NCI-H1436 (cell line): ENCODE measurements around the gene TRPC1.
"Not testable (repeated sequence)": the region's sequence is repeated elsewhere in the genome, so short reads cannot be mapped to it uniquely, and the experiment has no call there.

Experiments used
- DNase-seq: peaks from one replicate; lab custom pipeline; 2025; lab: John Stamatoyannopoulos, UW

Gene TRPC1

DNA sequence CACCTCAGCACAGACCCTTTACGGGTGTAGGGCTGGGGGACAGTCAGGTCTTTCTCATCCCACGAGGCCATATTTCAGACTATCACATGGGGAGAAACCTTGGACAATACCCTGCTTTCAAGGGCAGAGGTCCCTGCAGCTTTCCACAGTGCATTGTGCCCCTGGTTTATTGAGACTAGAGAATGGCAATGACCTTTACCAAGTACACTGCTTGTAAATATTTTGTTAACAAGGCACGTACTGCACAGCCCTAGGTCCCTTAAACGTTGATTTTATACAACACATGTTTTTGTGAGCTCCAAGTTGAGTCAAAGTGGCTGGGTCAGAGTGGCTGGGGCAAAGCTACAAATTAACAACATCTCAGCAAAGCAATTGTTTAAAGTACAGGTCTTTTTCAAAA is 28.8 kb downstream of the TRPC1 start:
- DNase-seq, result not testable (repeated sequence)

DNA sequence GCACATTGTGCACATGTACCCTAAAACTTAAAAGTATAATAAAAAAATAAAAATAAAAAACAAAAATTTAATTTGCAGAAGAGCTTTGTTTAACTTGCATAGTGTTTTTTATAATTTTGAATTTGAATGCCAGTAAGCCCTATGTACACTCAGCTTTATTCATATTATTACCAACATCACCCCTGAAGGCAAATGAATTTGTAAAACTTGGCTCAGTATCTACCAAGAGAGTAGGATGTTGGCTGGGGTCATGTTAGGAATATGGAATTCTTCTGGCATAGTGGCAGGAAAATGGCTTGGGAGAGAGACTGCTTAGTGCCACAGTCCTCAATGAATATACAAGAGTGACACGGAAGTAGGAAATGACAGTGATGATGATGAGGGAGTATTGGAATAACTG is 30.7 kb downstream of the TRPC1 start:
- no peak for DNase-seq

DNA sequence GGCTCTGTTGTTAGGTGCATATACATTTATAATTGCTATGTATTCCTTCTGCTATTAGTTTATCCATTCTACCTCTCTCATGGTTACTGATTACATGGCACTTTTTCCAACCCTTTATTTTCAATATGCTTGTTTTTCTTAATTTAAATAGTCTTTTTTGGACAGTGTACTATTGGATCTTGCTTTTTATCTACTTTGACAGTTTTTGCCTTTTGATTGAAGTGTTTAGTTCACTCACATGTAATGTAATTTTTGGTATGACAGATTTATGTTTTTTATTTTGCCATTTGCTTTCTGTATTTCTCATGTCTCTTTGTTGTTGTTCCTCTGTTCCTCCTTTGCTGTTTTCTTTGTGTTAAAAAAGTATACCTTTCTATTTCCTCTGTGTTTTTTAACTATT is 44.5 kb downstream of the TRPC1 start:
- DNase-seq, result no peak

DNA sequence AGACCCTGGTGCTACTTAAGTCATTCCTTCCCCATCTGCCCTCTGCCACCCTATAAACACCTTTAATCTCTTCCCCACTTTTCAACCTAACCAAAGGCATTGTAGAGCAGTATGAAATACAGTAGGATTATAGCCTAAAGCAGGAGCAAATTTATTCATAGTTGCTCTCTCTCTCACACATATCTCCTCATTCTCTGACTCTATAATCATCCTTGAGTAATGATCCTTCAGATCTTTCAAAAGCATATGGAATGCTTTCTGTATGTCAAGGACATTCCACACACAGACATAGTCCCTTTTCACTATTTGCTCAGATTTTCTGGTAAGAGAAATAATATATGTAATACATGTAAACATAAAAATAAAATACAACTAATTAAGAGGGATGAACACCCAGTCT is 54.1 kb downstream of the TRPC1 start:
- DNase-seq, result no peak

DNA sequence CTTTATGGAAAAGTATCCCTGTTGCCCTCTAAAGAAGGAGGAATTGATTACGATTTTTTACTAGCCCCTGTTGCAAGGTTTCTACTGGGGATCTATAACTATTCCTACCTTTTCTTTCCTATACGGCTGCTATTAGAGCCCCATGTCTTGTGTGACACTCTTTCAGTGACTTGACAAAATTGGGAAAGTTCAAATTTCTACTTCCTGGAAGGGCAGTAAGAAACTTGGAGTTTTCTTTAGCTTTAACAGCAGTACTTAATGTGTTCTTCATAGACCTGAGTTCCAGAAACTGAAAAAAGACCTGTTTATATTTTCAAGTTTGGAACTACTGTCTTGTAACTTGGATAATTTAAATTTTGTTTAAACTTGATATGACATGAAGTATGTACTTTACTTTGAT is 54.7 kb downstream of the TRPC1 start:
- no peak for DNase-seq

DNA sequence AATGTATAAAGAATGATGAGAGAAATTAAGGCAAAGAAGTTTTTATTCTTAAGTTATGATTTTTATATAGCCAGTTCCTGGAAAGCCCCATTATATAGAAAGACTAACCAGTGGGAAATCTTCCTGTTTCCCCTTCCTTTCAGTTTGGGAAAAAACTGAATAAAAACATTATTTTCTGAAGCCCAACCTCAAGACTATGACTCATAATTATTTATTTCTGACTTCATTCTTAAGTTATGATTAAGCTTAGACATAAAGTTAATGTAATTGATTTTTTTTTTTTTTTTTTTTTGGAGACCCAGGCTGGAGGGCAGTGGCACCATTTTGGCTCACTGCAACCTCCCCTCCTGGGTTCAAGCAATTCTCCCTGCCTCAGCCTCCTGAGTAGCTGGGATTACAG is 55.8 kb downstream of the TRPC1 start:
- no peak for DNase-seq

DNA sequence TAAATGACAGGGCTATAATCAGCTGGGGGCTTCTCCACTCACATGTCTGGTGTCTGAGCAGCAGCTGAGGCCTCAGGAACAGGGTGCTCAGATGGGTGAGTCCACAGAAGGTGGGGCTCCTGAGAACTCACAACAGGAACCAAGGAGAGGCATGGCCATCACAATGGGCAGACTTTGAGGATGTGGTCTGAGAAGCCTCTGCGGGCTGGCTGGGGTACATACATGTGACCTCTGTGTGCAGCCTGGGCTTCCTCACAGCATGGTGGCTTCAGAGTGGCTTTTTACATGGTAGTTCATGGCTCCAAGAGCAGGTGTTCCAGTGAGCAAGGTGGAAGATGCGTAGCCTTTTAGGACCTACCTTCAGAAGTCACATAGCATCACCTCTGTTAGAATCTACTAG is 58.8 kb downstream of the TRPC1 start:
- no peak for DNase-seq

DNA sequence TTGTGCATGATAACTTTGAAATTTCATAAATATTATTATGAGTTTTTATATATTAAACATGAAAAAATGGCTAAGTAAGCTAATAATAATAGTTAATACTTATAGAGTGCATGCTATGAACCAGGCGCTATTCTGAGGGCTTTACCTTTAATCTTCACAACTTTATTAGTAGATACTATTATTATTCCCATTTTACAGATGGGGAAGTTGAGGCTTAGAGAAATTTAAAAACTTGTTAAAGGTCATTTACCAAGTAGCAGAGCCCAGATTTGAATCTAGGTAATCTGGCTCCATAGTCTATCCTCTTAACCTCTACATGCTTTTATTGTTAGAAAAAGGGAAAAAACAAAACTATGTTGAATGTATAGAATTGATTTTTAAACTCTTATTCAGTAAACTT is 60.4 kb downstream of the TRPC1 start:
- DNase-seq, result no peak

DNA sequence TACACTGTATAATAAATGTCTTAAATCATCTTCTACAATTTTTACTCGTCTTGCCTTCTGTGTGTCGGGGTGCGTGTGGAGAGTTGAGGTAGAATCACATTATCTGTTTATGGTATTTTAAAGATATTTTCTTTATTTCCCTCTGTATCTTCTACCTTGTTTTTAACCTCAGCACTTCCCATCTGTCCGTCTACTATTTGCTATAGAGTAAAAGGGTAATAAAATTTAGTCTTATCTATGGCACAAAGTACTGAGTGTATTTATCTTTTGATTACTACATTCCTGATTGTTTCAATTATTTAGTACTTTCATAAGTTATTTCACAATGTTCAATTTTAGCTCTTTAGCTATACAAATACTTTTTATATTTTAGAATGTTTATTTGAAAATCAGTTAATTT is 62.2 kb downstream of the TRPC1 start:
- DNase-seq, result no peak

DNA sequence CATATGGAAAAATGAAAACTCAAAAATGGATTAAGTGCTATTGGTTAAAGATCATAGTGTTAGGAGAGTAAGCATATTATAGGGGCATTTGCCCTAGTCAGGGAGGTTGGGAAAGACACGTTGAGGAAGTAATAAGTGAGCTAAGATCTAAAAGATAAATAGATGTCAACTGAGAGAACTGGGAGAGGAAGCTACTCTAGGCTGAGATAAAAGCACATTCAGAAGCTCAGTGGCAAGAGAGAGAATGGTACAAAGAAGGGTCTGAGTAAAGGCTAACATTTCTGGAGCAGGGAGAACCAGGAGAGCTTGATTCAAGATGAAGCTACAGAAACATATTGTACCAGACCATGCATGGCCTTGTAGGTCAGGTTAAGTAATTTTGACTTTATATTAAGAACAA is 63.9 kb downstream of the TRPC1 start:
- no peak for DNase-seq

DNA sequence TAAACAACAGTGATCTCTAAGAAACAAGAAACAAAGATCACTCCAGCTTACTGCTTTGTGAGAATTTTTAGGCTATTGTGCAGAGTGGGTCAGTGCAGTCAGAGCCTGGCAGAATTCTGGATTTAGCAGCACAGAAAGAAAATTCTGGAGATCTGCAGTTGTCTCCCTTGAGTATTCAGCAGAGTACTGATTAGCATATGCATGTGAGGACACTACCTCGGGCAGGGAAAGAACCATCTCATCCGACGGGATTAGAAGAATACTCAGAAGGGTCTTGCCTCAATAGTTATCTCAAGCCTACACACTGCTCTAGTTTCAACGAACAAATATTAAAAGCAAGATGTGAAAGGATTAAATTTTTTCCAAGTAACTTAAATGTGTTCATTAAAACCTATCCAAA is 70.7 kb downstream of the TRPC1 start:
- DNase-seq, result no peak

DNA sequence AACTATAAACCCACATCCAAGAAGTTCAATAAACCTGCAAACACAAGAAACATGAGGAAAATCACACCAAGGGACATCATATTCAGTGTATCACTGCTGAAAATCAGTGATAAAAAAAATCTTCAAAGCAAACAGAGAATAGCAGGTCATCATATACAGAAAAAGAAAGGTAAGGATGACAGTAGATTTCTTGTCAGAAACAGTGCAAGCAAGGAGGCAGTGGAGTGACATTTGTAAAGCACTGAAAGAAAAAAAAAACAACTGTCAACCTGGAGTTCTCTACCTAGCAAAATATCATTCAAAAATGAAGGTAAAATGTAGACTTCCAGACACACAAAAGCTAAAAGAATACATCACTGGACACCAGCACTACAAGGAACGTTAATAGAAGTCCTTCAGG is 71.5 kb downstream of the TRPC1 start:
- DNase-seq, result no peak

DNA sequence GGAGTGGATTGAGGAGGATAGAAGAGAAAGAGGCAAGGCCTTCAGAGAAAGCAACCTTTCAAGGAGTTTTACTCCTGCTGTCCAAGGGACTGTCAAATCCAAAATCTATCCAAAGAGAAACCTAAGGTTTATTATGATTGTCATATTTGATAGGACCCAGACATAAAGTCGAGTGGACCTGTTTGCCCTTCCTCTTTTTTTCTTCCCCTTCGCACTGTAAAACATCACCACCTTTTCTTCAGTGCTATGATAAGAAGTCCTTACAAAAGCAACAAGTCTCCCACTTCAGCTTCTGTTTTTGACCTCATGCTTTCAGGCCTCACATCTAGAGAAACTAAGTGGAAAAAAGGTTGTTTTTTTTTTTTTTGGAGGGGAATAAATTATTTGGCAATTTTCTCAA is 73.0 kb downstream of the TRPC1 start:
- no peak for DNase-seq

DNA sequence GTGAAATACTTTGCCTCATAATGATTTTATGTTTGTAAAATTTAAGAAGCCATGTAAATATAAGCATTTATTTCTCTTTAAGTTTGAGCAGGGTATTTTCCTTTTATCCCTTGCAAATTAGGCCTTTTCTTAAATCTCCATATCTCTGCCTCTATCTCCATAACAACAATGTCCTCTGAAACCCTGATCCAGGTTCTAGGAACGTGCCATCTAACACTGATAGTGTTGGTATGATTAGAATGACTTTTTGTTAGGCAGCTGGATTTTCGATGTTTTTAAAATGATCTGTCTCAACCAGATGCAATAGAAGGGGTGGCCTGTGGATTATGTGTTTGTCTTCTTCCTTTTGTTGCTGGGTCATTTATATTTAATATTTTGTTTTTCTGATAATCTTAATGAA is 77.9 kb downstream of the TRPC1 start:
- no peak for DNase-seq

DNA sequence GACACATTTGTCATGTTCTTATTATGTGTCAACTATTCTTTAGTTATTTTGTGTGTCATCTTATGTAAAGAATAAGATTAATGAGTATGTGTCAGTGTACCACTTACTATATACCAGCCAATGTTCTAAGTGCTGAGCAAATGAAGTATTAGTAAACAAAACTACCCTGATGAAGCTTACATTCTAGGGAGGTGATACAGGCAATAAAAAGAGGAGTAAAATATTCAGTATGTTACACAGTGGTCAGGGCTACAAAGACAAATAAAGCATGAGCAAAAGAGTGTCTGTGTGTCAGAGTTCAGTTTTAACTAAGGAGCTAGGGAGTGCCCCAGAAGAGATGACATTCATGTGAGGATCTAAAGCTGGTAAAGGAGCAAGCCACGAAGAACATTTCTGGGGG is 79.1 kb downstream of the TRPC1 start:
- DNase-seq, result no peak

DNA sequence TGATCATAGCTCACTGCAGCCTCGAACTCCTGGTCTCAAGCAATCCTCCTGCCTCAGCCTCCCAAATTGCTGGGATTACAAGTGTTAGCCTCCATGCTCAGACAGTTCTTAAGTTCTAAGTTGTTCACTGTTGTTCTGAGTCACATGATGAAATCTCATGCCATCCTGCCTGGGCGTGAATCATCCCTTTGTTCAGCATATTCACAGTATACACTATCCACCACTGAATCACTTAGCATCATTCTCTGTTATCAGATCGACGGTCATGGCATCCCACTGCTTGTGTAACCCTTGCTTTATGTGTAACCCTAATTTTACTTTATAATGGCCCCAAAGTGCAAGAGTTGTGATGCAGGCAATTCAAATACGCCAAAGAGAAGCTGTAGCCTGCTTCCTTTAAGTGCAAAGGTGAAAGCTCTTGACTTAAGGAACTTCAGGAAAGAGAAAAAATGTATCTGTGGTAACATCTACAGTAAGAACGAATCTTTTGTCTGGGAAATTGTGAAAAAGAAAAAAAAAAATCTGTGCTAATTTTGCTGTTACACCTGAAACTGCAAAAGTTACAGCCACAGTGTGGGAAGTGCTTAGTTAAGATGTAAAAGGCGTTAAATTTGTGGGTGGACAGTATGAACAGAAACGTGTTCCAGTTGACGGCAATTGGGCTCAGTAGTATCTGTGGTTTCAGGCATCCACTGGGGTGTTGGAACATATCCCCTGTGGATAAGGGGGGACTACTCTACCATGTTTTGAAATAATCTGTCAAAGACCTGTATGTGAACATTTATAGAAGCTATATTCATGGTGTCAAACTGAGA is 84.5 kb downstream of the TRPC1 start:
- DNase-seq, result no peak

DNA sequence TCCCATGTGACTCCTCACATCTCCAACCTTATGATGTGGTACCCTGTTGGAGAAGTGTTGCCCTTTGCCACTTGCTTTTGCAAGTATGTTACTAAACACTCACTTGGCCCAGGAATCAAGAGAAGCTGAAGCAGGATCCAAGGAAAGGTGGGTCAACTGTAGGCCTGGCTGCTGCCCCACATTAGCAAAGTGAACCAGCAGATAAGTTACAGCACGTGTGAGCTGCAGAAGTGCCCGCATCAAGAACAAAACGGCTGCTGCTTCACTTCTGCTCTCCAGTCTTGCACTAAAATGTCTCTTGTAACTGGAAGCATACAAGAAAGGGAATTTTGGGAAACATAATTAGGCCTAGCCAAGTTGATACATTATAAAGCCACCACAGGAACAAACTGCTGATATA is 85.4 kb downstream of the TRPC1 start:
- no peak for DNase-seq

DNA sequence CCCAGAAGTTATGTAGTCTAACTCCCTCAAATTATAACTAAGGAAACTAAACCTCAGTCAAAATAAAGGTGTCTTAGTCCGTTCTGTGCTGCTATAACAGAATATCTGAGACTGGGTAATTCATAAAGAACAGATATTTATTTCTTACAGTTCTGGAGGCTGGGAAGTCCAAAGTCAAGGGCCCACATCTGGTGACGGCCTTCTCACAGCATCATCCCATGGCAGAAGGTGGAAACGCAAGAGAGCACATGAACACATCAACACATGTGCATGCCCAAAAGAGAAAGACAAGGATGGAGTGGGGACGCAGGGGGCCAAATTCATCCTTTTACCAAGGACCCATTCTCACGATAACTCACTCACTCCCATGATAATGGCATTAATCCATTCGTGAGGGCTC is 92.0 kb downstream of the TRPC1 start:
- no peak for DNase-seq

DNA sequence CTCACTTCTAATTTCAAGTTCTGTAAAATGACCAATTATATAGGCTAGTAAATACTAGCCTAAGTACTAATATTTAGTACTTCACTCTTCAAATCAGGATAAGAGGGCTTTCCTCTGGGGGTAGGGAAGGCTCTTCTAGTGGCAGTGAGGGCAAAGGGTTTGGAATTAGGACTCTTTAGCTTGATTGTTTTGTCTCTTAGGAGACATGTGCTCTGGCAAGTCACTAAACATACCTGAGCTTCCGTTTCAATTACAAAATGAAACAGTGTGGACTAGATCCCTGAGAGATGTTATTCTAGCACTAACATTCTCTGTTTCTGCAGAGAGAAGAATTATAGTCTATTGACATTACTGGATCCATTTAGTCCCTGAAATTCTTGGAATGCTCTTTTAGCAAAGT is 93.5 kb downstream of the TRPC1 start:
- DNase-seq, result no peak

DNA sequence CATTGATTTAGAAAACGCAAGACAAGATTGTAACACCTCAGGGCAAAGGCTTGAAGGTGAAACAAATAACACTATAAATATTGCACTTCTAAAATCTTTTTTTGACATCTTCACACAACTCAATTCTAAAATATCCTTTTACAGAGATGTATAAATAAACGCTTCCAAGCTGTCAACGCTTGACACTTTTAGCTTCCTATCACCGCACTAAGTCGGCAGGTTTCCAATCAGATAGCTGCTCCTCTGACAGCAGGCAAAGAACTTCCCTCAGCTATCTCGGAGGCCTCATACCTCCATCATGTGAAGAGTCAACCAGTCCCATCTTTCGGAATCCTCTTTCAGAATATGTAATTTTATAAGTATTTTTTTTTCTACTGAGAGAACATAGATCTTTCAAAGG is 94.1 kb downstream of the TRPC1 start:
- DNase-seq, result no peak

DNA sequence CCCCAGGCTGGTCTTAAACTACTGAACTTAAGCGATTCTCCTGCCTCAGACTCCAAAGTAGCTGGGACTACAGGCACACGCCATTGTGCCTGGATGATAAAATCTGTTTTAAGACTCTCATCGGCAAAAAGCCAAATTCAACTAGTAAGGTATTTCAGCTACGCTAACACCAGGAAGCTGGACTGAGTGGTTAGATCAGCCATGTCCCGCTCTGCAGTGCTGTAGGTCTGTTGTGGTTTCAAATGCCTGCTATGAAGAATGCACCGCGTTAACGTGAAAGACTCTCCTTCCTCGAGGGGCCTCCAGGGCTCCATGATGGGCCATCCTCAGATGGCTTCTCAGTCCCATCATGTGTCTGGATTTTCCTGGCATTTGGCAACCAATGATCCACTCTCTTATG is 94.8 kb downstream of the TRPC1 start:
- no peak for DNase-seq

DNA sequence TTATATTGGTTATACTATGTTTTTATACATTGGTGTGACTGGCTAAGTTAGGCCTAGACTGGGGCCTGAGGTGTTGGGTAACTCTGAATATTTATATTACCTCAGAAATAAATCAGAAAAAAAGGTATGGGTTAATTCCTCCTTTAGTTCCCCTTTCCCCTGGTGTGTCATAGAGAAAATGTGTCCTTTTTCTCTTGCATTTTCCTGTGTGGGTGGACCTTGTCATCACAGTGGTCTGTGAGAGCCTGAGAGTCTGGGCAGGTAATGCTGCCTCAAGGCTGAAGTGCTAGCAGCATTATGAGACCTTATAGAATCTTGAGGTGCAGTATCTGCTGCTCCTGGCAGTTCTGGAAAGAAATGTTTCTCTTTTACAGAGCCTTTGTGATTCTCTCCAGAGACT is 95.3 kb downstream of the TRPC1 start:
- DNase-seq, result no peak

DNA sequence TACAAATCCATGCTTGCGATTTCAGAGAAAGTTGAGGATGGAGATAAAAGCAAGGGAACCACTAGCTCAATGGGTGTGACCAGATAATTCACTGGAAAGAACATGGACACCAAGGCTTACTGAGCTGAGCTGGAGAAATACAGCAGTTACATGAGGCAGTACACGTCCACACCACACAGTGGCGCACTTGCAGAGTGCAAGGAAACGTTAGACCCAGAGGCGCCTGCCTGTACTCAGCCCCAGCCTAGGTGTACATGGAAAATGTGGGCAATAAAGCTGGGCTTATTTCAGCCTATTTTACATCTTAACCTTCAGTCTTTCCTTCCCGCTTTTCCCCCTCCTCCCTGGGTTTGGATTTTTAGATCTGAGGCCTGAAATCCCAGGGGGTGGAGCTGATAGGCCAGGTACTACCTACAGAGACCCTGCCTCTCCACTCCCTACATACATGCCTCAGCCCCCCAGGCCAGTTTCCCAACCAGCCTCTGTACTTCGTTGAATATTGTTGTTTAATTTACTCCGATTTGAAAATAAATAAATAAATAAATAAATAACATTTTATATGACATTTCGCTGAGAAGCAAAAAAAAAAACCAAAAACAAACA is 105.0 kb downstream of the TRPC1 start:
- DNase-seq, result peak; percentile 83

DNA sequence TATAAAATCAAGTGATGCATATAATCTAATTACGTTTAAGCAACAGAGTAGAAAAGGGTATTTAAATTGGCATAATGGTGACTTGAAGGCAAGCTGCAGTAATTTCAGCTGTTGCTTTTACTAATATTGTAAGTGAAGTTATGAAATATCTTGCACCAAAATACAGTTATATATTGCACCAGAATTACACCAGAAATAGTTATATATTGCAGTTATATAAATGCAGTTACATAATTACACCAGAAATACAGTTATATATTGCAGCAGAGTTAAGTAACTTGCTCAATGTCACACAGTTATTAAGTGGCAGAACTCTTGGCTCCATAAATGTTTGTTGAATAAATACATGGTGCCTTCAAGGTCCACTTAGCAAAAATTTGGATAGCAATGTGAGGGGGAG is 113.7 kb downstream of the TRPC1 start:
- DNase-seq, result no peak
